Keratinocyte (primary cell): Measurements from ENCODE around the gene SYCE3.

Source experiments
- EZH2 ChIP-seq: IDR thresholded peaks from one replicate; pipeline ENCODE4 v1.6.1; 2012; ENCODE audit warnings: inconsistent platforms, mild to moderate bottlenecking, low read length, moderate library complexity
- TF ChIP-seq, protein P1 (sequence below), 3 experiments: IDR thresholded peaks in 1 of 3; conservative IDR thresholded peaks in 1 of 3; optimal IDR thresholded peaks in 1 of 3; 2 replicates in 2 of 3; 3 replicates in 1 of 3; pipeline versions ENCODE3 to v1.5.1; 2011; ENCODE audit warnings: low read length in 3 of 3, mild to moderate bottlenecking in 3 of 3, moderate library complexity in 2 of 3, control low read depth in 1 of 3, inconsistent platforms in 1 of 3; ENCODE audit not compliant: insufficient read depth in 2 of 3; ENCODE audit errors: extremely low read depth in 1 of 3

DNA sequence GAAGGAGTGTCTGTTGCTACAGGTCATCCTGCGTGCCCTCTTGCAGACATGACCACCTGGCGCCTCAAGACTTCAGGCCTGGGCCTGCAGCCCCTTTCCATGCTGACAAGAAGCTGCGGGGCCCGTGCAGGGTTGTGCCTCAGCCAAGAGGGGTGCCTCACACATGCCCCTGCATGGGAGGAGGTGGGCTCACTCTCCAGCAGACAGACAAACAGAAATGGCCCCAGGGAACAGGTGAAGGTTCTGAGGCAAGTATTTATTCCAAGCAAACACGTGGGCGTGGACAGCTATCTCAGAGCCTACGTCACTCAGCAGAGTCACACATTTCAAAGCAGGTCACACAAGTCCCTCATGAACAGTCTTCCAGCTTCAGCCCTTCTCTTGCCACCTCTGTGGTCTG lies 5.9 kb upstream of the SYCE3 start:
- TF ChIP-seq, protein P1, sequence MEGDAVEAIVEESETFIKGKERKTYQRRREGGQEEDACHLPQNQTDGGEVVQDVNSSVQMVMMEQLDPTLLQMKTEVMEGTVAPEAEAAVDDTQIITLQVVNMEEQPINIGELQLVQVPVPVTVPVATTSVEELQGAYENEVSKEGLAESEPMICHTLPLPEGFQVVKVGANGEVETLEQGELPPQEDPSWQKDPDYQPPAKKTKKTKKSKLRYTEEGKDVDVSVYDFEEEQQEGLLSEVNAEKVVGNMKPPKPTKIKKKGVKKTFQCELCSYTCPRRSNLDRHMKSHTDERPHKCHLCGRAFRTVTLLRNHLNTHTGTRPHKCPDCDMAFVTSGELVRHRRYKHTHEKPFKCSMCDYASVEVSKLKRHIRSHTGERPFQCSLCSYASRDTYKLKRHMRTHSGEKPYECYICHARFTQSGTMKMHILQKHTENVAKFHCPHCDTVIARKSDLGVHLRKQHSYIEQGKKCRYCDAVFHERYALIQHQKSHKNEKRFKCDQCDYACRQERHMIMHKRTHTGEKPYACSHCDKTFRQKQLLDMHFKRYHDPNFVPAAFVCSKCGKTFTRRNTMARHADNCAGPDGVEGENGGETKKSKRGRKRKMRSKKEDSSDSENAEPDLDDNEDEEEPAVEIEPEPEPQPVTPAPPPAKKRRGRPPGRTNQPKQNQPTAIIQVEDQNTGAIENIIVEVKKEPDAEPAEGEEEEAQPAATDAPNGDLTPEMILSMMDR (optimal IDR thresholded peaks at IDR 0.05 in 1 of 3, IDR thresholded peaks at IDR 0.05 in 1 of 3, conservative IDR thresholded peaks at IDR 0.05 in 1 of 3; ENCODE audit: extremely low read depth in 1 of 3, insufficient read depth in 2 of 3, low read length in 3 of 3): no peak
- no peak for TF ChIP-seq EZH2
